ENCODE measurements around the gene RANBP10.

DNA sequence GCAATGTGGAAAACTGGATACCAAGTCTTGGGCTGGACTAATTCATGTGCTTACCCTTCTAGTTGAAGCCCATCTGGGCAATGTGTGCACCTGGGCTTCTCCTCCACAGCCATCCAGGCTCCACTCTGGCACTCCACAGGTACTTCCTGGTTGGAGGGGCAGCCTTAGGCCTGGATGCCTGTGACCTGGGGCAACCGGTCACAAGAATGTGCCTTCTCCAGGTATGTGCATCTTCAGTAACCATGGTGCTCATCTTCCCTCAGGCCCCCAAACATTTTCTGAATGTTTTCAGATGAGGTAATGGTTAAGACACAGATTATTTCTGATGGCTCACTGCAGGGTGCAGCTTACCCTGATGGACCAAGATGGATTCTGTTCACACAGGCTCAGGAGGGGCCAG is 128.6 kb downstream of the RANBP10 start:
- TF ChIP-seq POLR2A (IDR thresholded peaks at IDR 0.05), result no peak
- TF ChIP-seq, protein P1, sequence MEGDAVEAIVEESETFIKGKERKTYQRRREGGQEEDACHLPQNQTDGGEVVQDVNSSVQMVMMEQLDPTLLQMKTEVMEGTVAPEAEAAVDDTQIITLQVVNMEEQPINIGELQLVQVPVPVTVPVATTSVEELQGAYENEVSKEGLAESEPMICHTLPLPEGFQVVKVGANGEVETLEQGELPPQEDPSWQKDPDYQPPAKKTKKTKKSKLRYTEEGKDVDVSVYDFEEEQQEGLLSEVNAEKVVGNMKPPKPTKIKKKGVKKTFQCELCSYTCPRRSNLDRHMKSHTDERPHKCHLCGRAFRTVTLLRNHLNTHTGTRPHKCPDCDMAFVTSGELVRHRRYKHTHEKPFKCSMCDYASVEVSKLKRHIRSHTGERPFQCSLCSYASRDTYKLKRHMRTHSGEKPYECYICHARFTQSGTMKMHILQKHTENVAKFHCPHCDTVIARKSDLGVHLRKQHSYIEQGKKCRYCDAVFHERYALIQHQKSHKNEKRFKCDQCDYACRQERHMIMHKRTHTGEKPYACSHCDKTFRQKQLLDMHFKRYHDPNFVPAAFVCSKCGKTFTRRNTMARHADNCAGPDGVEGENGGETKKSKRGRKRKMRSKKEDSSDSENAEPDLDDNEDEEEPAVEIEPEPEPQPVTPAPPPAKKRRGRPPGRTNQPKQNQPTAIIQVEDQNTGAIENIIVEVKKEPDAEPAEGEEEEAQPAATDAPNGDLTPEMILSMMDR (IDR thresholded peaks at IDR 0.05), result no peak

Data from testis (tissue), 2 donors.